Measurements from ENCODE around the gene ELP4.
"Not testable (repeated sequence)": the region's sequence is repeated elsewhere in the genome, so short reads cannot be mapped to it uniquely, and the experiment has no call there.

ELP4 gene

DNA sequence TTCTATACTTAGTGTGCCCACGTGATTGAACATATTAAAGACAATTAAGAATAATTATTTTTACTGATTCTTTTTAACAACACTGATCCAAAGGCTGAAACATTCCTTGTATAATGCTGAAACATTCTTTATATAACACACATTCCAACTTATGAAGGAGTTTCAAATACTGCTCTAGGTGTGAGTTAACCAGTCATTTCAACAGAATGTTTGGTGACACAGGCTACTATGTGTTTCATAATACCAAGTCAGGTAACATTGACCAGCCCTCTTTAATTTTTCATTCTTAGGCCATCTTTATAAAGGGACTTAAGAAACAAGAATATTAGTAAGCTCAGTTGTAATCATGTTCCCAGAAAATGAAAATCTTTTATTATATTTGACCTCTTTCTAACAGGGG is 136.6 kb downstream of the ELP4 start:
- no peak for DNase-seq

DNA sequence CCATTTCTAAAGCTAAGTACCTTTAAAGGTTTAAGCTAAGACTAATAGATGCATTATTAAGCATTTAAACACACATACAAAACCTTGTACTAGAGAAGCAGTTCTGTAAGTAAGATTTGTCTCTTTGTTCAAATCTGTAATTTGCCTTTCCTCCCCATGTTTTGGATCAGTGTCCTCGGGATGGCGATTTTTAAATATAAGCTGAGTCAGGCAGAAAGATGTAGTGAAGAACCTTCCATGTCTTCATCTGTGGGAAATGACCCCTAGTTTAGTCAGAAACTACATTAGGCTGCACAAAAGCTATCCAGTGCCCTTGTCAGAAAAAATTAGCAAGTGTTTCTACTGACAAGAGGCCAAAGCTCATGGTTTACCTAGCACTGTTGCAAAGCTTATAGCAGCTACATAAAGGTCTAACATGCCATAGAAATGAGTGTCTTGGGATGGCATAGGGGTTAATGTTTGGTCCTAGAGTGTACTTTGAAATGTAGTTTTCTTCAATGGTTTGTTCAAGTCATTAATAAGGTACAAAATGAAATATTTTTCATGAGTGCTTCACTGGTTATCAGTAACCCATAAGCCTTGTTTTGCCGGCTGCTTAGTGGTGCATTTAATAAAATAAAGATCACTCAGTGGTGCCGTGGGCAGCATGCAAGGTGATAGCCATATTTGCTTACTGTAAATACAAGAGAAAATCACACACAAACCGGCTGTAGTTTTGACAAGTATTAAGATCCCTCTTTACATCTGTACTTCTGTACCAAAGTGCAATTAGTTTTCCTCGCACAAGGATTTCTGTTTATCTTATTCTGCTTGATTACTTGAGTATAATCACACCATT is 139.8 kb downstream of the ELP4 start:
- DNase-seq, result peak; percentile 38 to 51

DNA sequence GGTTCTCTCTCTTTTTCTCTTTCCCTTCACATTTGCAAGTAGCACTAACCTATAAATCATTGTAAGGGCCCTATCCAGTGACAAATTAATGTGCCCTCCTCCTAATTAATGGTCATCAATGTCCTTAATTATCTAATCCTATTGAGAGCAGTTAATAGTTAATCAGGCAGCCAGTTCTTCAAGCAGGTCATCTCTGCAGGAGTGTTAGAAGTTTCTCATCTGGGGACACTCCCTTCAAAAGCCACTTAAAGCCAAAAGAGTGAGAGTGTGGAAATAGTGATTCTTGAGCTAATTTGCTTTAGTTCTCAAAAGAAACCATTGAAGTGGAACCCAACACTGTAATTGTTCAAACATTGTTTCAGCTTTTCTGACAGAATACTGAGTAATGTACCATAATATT is 141.6 kb downstream of the ELP4 start:
- no peak for DNase-seq

DNA sequence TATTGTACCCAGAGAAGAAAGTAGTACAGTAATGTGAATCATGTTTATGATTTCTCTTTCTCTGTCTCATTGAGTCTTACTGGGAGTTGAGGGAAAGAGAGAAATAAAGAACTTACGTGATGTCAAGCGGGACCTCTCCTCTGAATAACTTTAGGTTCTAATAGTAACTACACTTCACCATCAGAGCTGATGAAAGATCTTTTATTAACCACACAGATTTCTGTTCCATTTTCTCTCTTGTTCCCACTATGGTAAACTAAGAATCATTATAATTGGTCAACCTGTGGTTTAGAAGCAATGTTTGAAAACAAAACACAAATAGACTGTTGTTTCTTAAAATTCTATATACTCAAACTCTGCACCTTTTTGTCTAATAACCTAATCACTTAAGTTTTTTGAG is 142.3 kb downstream of the ELP4 start:
- DNase-seq, result no peak

DNA sequence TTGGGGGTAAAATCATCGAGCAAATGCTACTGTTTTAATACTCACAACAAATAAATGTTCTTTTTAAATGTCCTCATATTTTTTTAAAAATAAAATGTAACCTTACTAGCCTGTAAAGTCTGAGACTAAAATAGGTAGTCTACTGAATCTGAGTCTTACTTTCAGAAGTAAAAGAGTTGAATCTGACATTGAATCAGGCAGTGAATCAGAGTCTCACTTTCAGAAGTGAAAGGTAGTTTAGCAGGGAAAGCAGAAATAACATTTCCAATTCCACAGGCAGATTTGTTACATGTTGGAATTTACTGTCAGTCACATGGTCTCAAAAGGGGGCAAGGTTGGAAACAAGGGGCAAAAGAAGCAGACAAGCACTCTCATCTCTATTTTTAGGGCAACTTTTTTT is 143.0 kb downstream of the ELP4 start:
- DNase-seq, result no peak

DNA sequence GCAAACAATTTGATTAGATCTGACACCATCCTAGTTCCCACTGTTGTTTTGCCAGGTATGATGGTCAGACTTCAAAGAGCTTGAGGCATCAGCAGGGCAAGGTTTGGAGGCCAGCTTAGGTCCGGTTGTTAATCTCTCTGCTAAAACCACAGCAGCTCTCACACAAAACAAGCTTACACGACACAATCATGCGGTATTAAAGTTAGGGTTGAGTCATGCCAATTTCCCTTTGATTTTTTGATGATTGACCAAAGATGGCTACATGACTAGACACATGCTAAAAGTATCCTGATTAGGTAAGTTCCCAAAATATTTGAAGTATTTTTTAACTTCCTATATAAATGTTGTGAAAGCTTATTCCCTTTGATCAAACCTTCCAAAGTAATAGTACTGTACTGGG is 145.9 kb downstream of the ELP4 start:
- DNase-seq, result no peak

DNA sequence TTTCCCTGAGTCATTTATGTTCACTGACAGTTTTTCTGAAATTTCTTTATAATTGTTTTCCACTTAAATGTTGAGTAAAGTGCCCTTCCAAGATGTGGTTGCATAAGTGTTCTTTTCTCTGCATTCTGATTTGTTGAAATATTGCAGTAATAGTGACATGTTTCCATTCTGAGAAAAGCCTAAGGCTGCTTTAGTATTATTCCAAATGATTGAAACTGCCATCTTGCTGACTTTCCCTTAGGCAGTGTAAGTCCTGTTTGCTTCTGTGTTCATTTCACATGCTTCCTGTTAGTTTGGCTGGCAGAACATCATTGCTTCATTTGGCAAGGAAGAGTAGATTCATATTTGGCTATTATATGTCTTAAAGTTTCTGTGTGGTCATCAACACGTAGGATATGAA is 146.5 kb downstream of the ELP4 start:
- DNase-seq, result peak in 1 of 2 experiments; percentile 24

DNA sequence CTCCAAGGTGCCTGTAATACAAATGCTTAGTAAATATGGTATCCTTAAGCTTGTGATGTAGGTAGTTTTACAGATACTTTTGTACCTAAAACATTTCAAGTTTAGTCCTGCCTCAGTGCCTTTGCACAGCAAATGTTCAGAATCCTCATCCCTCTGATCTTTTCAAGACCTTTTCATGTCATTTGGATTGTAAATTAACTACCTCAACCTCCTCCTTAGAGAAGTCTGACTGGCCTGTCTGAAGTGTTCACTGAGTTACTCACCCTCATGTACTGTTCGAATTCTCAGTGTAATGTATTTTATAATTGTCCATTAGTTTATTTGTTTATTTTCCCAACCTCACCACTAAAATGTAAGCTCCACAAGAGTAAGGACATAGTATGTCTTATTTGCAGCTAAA is 147.5 kb downstream of the ELP4 start:
- no peak for DNase-seq

DNA sequence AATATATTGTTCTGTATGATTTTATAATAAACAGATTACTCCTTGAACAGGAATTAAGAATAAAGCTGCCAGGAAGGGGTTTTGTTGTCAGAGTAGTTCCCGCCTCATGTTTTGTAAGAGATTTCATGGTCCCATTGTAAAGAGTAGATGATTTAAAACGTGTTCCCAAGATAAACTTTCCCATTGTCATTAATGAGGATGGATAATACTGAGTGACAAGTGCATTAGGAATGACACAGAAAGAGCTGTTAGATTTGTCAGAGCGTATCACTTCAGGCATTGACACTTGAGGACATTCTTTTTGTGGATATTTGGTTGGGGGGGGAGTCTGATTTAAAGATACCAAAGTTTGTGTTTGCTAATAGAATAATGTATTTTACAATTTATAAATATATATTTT is 154.6 kb downstream of the ELP4 start:
- DNase-seq, result no peak

DNA sequence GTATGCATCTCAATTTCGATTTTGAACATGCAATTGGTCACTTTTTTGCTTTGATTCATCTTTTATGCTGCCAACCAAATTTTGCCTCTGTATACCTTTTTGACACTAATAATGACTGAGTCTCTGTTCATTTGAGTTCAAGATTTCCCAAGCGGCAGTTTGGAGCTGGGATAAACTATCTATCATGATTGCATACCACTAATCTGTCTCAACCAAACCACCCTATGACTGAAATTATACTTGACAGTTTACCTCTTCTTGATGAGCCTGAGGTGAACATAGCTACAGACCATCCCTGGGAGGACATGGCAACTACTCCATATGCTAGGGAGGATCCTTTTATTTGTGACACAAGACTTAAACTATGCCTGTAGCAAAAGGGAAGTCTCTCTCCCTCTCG is 155.4 kb downstream of the ELP4 start:
- DNase-seq, result no peak

DNA sequence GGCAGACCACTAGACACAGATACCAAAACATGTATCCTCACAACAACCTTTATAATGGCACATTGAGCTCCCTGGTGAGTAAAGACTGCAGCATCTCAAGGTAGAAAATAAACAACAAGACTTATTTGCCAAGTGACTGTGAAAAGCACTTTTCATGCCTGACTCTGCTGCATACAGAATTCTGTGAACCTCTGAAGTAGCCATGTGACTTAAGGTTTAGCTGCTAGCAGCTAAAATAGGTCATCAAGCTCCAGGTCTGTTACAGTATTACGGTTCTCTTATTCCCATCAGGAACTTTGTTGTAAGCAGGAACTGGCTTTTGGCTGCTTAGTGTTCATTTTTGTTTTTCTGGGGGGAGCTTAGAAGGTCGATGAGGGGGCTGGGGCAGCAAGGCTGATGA is 162.1 kb downstream of the ELP4 start:
- DNase-seq, result no peak

DNA sequence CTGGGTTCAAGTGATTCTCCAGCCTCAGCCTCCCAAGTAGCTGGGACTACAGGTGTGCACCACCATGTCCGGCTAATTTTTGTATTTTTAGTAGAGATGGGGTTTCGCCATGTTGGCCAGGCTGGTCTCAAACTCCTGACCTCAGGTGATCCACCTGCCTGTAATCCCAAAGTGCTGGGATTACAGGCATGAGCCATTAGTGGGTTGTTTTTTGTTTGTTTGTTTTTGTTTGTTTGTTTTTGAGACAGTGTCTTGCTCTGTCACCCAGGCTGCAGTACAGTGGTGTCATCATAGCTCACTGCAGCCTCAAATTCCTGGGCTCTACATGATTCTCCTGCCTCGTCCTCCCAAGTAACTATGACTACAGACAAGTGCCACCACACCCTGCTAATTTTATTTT is 163.5 kb downstream of the ELP4 start:
- DNase-seq, result not testable (repeated sequence)

DNA sequence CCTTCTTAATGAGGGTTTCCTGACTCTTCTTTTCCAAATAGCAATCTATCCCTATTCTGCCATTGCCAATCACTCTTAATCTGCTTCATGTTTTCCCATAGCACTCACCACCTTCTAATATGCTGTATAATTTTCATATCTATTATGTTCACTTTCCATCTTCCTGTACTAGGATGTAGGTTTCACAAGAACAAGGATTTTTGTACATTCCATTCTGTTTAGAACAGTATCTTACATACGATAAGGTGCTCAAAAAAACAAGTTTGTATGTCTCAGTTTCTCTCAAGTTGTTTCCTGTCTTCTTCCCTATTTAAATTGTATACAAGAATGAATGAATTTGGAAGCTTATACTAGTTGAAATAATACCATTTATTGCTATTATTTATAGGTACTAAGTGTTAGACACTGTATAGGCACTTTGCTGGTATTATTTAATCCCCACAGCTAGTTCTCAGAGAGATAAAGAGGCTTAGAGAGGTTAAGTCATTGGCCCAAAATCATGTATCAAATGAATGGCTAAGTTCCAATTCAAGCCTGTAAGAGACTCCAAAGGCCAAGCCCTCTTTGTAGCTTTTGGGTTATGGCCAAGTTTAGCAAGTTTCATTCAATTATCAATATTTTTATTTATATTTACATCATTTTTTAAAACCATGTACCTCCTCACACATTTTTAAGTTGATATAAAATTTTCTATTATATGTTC is 166.9 kb downstream of the ELP4 start:
- DNase-seq, result peak in 1 of 2 experiments; percentile 27

DNA sequence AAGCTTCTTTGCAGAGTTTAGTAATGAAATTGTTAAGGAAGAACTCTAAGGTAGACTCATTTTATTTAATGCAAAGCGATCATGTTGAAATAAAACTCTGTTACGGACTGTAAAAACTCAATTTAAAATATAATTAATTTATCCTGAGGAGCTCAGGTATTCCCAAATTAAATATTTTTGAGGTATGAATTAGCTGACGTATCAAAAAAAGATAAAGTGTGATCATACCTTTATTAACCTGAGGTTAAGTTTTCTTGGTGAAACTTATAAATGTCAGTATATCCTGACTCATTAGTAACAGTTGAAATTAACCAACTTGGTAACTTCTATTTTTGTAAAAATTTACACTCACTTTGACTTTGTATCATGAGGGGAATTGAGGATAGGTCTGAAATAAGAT is 171.2 kb downstream of the ELP4 start:
- no peak for DNase-seq

DNA sequence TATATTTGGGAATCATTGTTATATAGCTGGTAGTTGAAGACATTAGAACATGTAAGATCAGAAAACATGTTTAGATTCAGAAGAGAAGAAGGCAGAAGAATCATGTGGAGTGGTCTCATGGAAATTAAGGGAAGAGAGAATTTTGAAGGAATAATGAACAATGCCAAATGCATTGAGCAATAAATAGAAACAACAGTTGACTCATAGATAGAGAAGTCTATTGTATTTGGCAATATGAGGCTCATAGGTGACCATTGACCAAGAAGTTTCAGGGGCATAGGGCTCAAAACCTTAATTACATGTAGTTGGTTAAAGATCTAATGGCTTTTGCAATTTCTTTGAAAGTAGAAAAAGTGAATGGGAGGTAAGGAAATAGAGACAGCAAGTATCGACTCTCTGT is 177.7 kb downstream of the ELP4 start:
- DNase-seq, result no peak

DNA sequence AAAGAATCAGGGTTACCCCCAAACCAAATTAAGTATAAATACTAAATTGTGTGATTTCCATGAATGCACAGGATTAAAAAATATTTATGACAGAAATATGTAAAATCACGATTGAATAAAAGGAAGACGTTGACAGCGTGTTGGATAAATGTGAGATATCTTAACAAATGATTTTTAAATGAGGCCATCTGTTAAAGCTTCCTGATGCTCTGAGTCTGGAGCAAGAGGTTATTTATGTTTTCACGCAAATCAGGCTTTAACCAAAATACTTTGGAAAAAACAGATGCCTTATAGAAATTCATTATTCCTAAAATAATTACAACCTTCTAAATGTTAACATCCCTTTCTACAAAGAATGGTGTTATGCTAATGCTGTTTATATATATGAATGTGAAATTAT is 178.3 kb downstream of the ELP4 start:
- DNase-seq, result peak in 1 of 2 experiments; percentile 63

DNA sequence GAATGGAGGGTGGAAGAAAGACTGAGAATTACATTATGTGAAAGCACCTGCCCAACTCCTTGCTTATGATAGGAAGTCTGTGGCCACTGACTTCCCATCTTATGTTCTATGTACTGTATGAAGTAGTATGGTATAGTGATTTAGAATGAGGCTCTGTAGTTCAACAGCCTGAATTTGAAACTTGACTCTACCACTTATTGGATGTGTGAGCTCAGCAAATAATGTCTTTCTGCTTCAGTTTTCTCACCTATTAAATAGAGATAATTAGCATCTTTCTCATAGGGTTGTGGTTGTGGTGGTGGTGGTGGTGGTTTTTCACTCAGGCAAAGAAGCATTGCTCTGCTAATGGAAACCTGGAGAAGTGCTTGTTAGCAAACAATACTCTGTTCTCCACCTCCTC is 180.0 kb downstream of the ELP4 start:
- DNase-seq, result peak; percentile 55 to 61

DNA sequence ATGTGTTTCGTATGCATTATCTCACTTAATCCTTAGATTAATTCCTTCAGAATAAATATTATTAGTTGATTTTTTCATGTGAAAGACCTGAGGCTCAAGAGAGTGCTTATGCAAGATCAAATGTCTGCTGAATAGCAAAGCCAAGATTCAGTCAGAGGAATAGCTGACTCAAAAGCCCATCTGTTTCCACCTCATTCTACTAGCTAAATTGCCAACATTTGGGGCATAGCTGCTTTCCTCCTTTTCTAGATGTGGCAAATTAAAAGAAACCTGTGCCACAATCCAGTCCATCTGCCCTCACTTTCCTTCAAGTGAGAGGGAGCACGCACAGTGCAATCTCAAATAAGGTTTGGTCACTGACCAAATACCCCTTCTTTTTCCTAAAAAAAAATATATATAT is 180.5 kb downstream of the ELP4 start:
- peak; percentile 83 to 96 for DNase-seq

DNA sequence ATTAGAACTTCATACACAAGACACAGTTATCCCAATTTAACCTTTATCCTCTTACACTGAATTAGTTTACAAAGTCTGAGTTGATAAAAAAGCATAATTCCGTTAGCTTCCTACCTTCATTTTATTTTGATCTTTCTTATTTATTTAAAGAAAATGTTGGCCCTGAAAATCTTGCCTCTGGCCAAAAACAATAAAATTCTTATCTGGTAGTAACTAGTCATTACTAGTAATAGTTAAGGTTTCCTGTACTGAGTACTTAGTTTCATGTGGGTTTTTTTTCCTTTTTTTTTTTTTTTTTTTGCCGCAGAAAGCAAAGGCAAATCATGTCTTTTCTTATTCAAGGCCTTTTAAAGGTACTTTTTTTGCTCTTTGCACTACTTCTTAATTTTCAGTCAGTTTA is 180.9 kb downstream of the ELP4 start:
- DNase-seq, result peak in 1 of 2 experiments; percentile 43

DNA sequence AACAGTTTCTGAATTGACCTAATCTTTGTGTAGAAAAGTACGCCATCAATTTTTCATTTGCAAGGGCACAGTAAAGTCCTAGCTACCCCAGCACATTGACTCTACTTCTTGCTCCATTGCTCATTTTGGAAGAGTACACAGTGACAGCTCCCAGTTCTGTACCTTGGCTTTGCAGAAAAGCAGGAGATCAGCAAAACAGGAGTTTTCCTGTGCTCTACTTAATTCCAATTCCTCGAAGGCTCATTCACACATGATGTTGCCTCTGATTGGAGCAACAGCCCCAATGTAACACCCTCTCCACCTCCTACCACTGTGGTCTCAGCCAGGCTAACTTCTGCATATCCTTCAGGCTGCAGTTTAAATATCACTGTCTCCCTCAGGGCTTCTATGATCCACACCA is 182.9 kb downstream of the ELP4 start:
- no peak for DNase-seq

DNA sequence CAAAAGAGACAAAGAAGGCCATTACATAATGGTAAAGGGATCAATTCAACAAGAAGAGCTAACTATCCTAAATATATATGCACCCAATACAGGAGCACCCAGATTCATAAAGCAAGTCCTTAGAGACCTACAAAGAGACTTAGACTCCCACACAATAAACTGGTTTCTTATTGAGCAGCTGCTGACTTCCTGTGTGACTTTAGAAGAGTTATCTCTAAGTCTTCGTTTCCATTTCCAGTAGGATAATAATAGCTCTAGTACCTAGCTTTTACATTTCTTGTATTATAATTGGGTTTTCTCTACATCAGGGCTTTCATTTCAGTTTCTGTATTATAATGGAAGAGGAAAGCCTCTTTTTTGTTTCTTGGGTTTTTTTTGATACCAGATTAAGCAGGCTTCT is 187.5 kb downstream of the ELP4 start:
- DNase-seq, result not testable (repeated sequence)

DNA sequence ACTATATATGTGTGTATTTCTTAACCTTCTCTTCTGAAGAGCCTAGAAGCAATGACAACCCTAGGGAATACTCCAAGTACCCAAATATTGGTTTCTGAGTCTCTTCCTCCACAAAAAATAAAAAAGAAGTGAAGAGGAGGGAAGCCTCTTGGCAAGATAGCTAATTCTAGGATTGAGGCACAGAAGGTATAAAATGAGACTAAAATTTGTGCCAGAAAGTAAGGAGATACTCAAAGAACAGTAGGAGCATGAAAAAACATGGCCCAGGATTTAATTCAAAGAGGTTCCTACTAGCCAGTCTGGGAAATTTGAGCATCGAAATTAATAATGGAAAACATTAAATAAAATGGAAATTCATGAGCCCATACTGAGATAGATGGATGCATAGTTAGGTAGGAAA is 189.5 kb downstream of the ELP4 start:
- DNase-seq, result peak; percentile 31 to 73

DNA sequence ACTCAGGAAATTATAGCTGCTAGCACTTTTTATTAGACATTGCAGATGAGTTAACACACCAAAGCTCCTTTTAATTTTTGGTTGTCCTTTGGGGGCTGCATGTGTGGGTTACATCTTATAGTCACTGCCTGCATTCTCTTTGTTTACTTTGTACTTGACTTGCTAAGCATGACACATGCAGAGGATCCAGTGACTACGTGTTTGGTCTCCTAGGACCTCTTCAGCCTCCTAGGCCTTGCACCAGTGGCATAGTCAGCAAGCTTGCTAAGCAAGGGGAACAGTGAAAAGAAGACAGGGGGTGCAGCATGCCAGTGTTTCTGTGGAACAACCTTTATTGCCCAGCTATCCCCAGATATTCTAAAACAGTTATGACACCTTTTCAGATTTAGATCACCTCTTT is 193.4 kb downstream of the ELP4 start:
- DNase-seq, result peak in 1 of 2 experiments; percentile 45

DNA sequence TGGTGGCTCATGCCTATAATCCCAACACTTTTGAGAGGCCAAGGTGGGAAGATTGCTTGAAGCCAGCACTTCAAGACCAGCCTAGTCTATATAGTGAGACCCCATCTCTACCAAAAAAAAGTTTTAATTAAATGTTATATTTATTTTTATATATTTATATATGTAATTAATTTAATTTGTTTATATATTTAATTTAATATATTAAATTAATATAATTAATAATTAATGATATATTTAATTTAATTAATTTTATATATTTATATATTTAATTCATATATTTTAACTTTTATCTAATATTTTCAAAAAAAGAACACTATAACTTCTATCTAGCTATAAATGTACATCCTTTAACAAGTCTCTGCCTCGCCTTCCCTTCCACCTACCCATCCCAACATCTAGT is 196.8 kb downstream of the ELP4 start:
- no peak for DNase-seq

DNA sequence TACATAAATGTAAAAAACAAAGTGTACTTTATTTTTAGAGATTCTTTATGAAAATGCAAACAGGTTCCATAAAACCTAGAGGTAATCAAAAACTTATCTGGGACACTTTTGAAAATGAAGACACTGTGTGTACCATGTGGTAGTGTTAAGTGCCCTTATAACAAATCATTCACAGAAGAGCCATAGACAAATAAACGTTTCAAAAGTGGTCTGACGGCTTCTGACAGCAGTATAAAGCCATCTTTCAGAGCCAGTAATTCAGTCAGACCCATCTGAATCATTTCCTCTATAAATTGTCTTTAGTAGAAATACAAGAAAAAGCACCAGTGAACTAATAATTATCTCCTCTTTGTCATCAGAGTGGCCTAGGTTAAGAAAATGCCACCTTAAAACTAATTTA is 201.6 kb downstream of the ELP4 start:
- DNase-seq, result no peak
